HCT116 (cell line): Measurements from ENCODE around the gene PPM1H. TPM values are rescaled to one million over a fixed set of nuclear protein-coding genes. Genes with fewer than 3 reads are reported as not detected.

Source experiments
- ATAC-seq: fragments of 200-7000 bp; cut with Tn5 transposase; 2 replicates; pipeline ENCODE4 v1.9.1; 2020; ENCODE audit warnings: mild to moderate bottlenecking, moderate library complexity
- BruUV-seq: library from RNA; stranded (reverse); fragments of 400-500 nt; replicated peaks from 2 replicates; lab custom pipeline; 2021; lab: Mats Ljungman, UMichigan
- CTCF ChIA-PET: fragments of 300-600 bp; sonication (Branson Sonifier 250); formaldehyde crosslinking; loops from one replicate; lab custom pipeline; 2021; ENCODE audit warnings: antibody characterized with exemption; lab: Charles Lee
- POLR2A ChIA-PET: fragments of 300-600, 350-600 bp; sonication (Branson Sonifier 250); formaldehyde crosslinking; loops from one replicate; lab custom pipeline; 2021; ENCODE audit warnings: antibody characterized with exemption; lab: Charles Lee
- RAD21 ChIA-PET, 2 experiments: fragments of 300-600 bp; sonication (Branson Sonifier 250); formaldehyde crosslinking; loops; one replicate each; lab custom pipeline; 2023; ENCODE audit warnings: low total read pairs in 2 of 2; ENCODE audit not compliant: uncharacterized antibody in 2 of 2, unreplicated experiment in 2 of 2, low non-redundant PET in 1 of 2; lab: Charles Lee
- DNase-seq: peaks from one replicate; pipeline ENCODE4 v3.0.0-alpha.2; 2010; ENCODE audit warnings: low read depth, low spot score
- H2AFZ ChIP-seq: fragments of 200-600 bp; shearing (Covaris generic), sonication (generic); 2 replicates; pipeline ENCODE4 v1.6.1; 2017; ENCODE audit warnings: low read depth, mixed run types, mixed read lengths, antibody characterized with exemption, low read length; ENCODE audit not compliant: poor library complexity, severe bottlenecking
- H3K27ac ChIP-seq: 2 replicates; pipeline ENCODE4 v1.5.1; 2012; ENCODE audit warnings: low read depth, low read length
- H3K27me3 ChIP-seq: fragments of 200-600 bp; sonication (generic); 2 replicates; pipeline ENCODE4 v1.6.1; 2016; ENCODE audit warnings: mixed run types, low read length, mixed read lengths; ENCODE audit not compliant: insufficient read depth
- H3K36me3 ChIP-seq, 2 experiments: fragments of 200-500 bp in 1 of 2; fragments of 200-600 bp in 1 of 2; sonication (Bioruptor generic) in 1 of 2; sonication (generic) in 1 of 2; 2 replicates each; pipeline versions ENCODE4 v1.5.1 to v1.6.1; 2014 to 2016; ENCODE audit warnings: low read length in 2 of 2, inconsistent platforms in 1 of 2, mixed read lengths in 1 of 2, mixed run types in 1 of 2; ENCODE audit not compliant: insufficient read depth in 2 of 2, control insufficient read depth in 1 of 2
- H3K4me1 ChIP-seq, 2 experiments: fragments of 200-600 bp in 1 of 2; sonication (generic) in 1 of 2; 2 replicates each; pipeline versions ENCODE4 v1.5.1 to v1.6.1; 2012 to 2017; ENCODE audit warnings: low read length in 2 of 2, inconsistent platforms in 1 of 2, mild to moderate bottlenecking in 1 of 2, mixed read lengths in 1 of 2, mixed run types in 1 of 2, moderate library complexity in 1 of 2; ENCODE audit not compliant: insufficient read depth in 2 of 2, control insufficient read depth in 1 of 2
- H3K4me2 ChIP-seq: fragments of 200-600 bp; sonication (generic); 2 replicates; pipeline ENCODE4 v1.6.1; 2017; ENCODE audit warnings: mixed run types, low read length, mixed read lengths
- H3K4me3 ChIP-seq, 2 experiments: fragments of 200-600 bp in 1 of 2; sonication (generic) in 1 of 2; replicated peaks in 1 of 2; 2 replicates each; pipeline ENCODE4 v1.5.1; 2011 to 2016; ENCODE audit warnings: low read length in 2 of 2, control low read depth in 1 of 2, low read depth in 1 of 2, mild to moderate bottlenecking in 1 of 2, mixed read lengths in 1 of 2, mixed run types in 1 of 2
- H3K79me2 ChIP-seq: fragments of 200-600 bp; sonication (generic); 2 replicates; pipeline ENCODE4 v1.6.1; 2017; ENCODE audit warnings: mild to moderate bottlenecking, mixed run types, low read length, moderate library complexity, mixed read lengths; ENCODE audit not compliant: insufficient read depth
- H3K9ac ChIP-seq: fragments of 200-600 bp; sonication (generic); 2 replicates; pipeline ENCODE4 v1.6.1; 2016; ENCODE audit warnings: low read length, mixed read lengths
- H3K9me2 ChIP-seq: fragments of 200-600 bp; sonication (generic), shearing (Covaris generic); 2 replicates; pipeline ENCODE4 v1.6.1; 2017; ENCODE audit warnings: mixed run types, mild to moderate bottlenecking, moderate library complexity; ENCODE audit not compliant: insufficient read depth
- H3K9me3 ChIP-seq, 2 experiments: fragments of 200-500 bp in 1 of 2; fragments of 200-600 bp in 1 of 2; sonication (Bioruptor generic) in 1 of 2; sonication (generic) in 1 of 2; 2 replicates each; pipeline ENCODE4 v1.6.1; 2014 to 2017; ENCODE audit warnings: low read length in 2 of 2, mixed read lengths in 2 of 2, inconsistent platforms in 1 of 2, low read depth in 1 of 2, mild to moderate bottlenecking in 1 of 2, mixed run types in 1 of 2, moderate library complexity in 1 of 2; ENCODE audit not compliant: control insufficient read depth in 1 of 2, insufficient read depth in 1 of 2
- H4K20me1 ChIP-seq: fragments of 200-600 bp; sonication (generic), shearing (Covaris generic); 2 replicates; pipeline ENCODE4 v1.6.1; 2017; ENCODE audit warnings: mixed run types, mild to moderate bottlenecking, moderate library complexity; ENCODE audit not compliant: insufficient read depth
- CBX3 ChIP-seq: IDR thresholded peaks from 2 replicates; pipeline ENCODE4 v1.6.1; 2012; ENCODE audit warnings: low read depth
- EGR1 ChIP-seq: IDR thresholded peaks from 2 replicates; pipeline ENCODE4 v1.6.1; 2012; ENCODE audit warnings: low read depth
- ELF1 ChIP-seq: IDR thresholded peaks from 2 replicates; pipeline ENCODE4 v1.6.1; 2012; ENCODE audit warnings: low read depth, borderline replicate concordance
- EZH2 ChIP-seq: fragments of 200-600 bp; sonication (generic); IDR thresholded peaks from 2 replicates; pipeline ENCODE4 v1.6.1; 2017; ENCODE audit warnings: antibody characterized with exemption, mixed run types
- EZH2phosphoT487 ChIP-seq: fragments of 200-600 bp; IDR thresholded peaks from 2 replicates; pipeline ENCODE4 v1.6.1; 2018; ENCODE audit warnings: antibody characterized with exemption, borderline replicate concordance
- FOSL1 ChIP-seq: IDR thresholded peaks from 2 replicates; pipeline ENCODE4 v1.6.1; 2012; ENCODE audit warnings: low read depth
- RAD21 ChIP-seq: IDR thresholded peaks from 2 replicates; pipeline ENCODE4 v1.6.1; 2012; ENCODE audit warnings: low read depth, mild to moderate bottlenecking
- SP1 ChIP-seq: IDR thresholded peaks from 2 replicates; pipeline ENCODE4 v1.6.1; 2012; ENCODE audit warnings: low read depth
- SRF ChIP-seq: IDR thresholded peaks from 2 replicates; pipeline ENCODE4 v1.6.1; 2012; ENCODE audit warnings: low read depth
- TCF7L2 ChIP-seq: IDR thresholded peaks from 2 replicates; pipeline ENCODE4 v1.7.0; 2011; ENCODE audit warnings: borderline replicate concordance, inconsistent platforms; ENCODE audit not compliant: insufficient read depth, insufficient read length; ENCODE audit errors: extremely low read depth
- YY1 ChIP-seq: IDR thresholded peaks from 2 replicates; pipeline ENCODE4 v1.6.1; 2011; ENCODE audit warnings: low read length, low read depth, moderate library complexity, mild to moderate bottlenecking; ENCODE audit not compliant: insufficient replicate concordance; ENCODE audit errors: extremely low read depth
- intact Hi-C: fragments of 100-400 bp; cut with micrococcal nuclease; formaldehyde crosslinking; loops from 2 replicates; pipeline ENCODE4 v1.10.0; 2022
- total RNA-seq: library from RNA; stranded (reverse); gene quantifications from one replicate; pipeline ENCODE4 v1.2.1, GENCODE V29; 2021; ENCODE audit not compliant: unreplicated experiment
- TF ChIP-seq, protein P1 (sequence below): IDR thresholded peaks from 2 replicates; pipeline ENCODE4 v1.6.1; 2012; ENCODE audit warnings: low read depth
- TF ChIP-seq, protein P2 (sequence below): IDR thresholded peaks from 2 replicates; pipeline ENCODE4 v1.6.1; 2012

PPM1H gene
- total RNA-seq, 1 experiment from 2014 or later: 8.0 TPM

DNA sequence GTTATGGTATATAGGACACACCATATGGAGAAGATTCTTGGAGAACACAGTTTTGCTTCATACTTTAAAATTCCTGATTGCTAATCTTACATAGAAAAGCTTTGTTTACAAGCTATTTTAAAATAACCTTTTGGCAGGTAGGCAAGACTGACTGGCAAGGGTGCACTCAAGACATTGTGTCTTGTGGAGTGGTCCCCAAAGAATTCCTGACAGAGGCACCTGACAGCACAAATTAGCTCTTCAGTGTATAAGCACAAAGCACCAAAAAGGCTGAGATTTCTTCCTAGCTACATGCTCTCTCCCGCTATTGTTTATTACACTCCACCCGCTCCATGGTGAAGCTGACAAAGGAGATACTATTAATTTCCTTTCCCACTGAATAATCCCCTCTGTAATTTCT, 329.0 kb downstream of the PPM1H start:
- H3K27me3 ChIP-seq: no peaks in the 10 kb centered on the region
- H3K9me2 ChIP-seq: no peaks in the 10 kb centered on the region
- H4K20me1 ChIP-seq: no peaks in the 10 kb centered on the region
- ChIA-PET CTCF (interaction anchor here (1.7 kb wide), 1 partner anchor 188 kb away, joined by 6 read pairs; no protein-coding TSS in a partner anchor), RAD21 (no interaction called here), POLR2A (interaction anchor here (1.5 kb wide), 1 partner anchor 24 kb away, joined by 3 read pairs; no protein-coding TSS in a partner anchor)
- peaks cover 11 to 33% of the 10 kb centered on the region in 2 experiments for H3K4me1 ChIP-seq
- ATAC-seq (no peak), DNase-seq (no peak)
- no peaks in the 10 kb centered on the region for H3K36me3 ChIP-seq
- intact Hi-C loops: loop anchor here (10.0 kb wide), 1 partner anchor 341 kb away; the partner anchor contains the start of gene USP15
- H2AFZ ChIP-seq: no peak overlapping the region
- TF ChIP-seq RAD21: no peak
- no peak for TF ChIP-seq CBX3
- TF ChIP-seq ELF1: no peak
- TF ChIP-seq EZH2phosphoT487: no peak
- TF ChIP-seq EGR1: no peak
- TF ChIP-seq EZH2: no peak
- TF ChIP-seq, protein P1, sequence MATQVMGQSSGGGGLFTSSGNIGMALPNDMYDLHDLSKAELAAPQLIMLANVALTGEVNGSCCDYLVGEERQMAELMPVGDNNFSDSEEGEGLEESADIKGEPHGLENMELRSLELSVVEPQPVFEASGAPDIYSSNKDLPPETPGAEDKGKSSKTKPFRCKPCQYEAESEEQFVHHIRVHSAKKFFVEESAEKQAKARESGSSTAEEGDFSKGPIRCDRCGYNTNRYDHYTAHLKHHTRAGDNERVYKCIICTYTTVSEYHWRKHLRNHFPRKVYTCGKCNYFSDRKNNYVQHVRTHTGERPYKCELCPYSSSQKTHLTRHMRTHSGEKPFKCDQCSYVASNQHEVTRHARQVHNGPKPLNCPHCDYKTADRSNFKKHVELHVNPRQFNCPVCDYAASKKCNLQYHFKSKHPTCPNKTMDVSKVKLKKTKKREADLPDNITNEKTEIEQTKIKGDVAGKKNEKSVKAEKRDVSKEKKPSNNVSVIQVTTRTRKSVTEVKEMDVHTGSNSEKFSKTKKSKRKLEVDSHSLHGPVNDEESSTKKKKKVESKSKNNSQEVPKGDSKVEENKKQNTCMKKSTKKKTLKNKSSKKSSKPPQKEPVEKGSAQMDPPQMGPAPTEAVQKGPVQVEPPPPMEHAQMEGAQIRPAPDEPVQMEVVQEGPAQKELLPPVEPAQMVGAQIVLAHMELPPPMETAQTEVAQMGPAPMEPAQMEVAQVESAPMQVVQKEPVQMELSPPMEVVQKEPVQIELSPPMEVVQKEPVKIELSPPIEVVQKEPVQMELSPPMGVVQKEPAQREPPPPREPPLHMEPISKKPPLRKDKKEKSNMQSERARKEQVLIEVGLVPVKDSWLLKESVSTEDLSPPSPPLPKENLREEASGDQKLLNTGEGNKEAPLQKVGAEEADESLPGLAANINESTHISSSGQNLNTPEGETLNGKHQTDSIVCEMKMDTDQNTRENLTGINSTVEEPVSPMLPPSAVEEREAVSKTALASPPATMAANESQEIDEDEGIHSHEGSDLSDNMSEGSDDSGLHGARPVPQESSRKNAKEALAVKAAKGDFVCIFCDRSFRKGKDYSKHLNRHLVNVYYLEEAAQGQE: no peak
- TF ChIP-seq, protein P2, sequence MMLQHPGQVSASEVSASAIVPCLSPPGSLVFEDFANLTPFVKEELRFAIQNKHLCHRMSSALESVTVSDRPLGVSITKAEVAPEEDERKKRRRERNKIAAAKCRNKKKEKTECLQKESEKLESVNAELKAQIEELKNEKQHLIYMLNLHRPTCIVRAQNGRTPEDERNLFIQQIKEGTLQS: no peak
- TF ChIP-seq TCF7L2: no peak
- TF ChIP-seq SP1: no peak
- no peak for TF ChIP-seq SRF
- TF ChIP-seq FOSL1: no peak
- no peak for TF ChIP-seq YY1
- H3K9me3 ChIP-seq: no peaks in the 10 kb centered on the region
- no peak overlapping the region for H3K4me2 ChIP-seq
- BruUV-seq: no TSS peak
- H3K27ac ChIP-seq: no peak overlapping the region
- H3K79me2 ChIP-seq: peaks cover 26% of the 10 kb centered on the region
- no peak overlapping the region for H3K4me3 ChIP-seq
- H3K9ac ChIP-seq: no peak overlapping the region
